ENCODE data around the gene EDNRA. TPM values are rescaled to one million over a fixed set of nuclear protein-coding genes. Genes with fewer than 3 reads are reported as not detected.

EDNRA gene
- total RNA-seq, 2 experiments from 2014 or later: not detected

GRCh38 chr4:147567276-147567675, 86.4 kb downstream of the EDNRA start:
- Mint-ChIP-seq H3K4me1 (no peaks in the 10 kb centered on the region), H3K9me3 (no peaks in the 10 kb centered on the region), H3K27me3 (peaks cover 9% of the 10 kb centered on the region), H3K4me3 (no peak overlapping the region), H3K27ac (no peak overlapping the region), H3K36me3 (ENCODE audit: low read depth) (no peaks in the 10 kb centered on the region)
- no peak for DNase-seq
- POLR2A ChIA-PET: no interaction called here
- CTCF ChIA-PET: no interaction called here

- no peaks in the 10 kb centered on the region for H3K4me1 Mint-ChIP-seq
- peaks cover 9% of the 10 kb centered on the region for H3K27me3 Mint-ChIP-seq
- CTCF ChIA-PET: no interaction called here
- no peaks in the 10 kb centered on the region for H3K9me3 Mint-ChIP-seq
- no peak overlapping the region for H3K27ac Mint-ChIP-seq
- H3K4me3 Mint-ChIP-seq: no peak overlapping the region
- no peak for DNase-seq
- POLR2A ChIA-PET: no interaction called here
- no peaks in the 10 kb centered on the region for H3K36me3 Mint-ChIP-seq (ENCODE audit: low read depth)
Measured at GRCh38 chr4:147570616-147571015, 89.7 kb downstream of the EDNRA start.

GRCh38 chr4:147571036-147571770, 90.3 kb downstream of the EDNRA start:
- Mint-ChIP-seq H3K9me3 (no peaks in the 10 kb centered on the region), H3K27ac (no peak overlapping the region), H3K27me3 (peaks cover 9% of the 10 kb centered on the region), H3K36me3 (ENCODE audit: low read depth) (no peaks in the 10 kb centered on the region), H3K4me3 (no peak overlapping the region), H3K4me1 (no peaks in the 10 kb centered on the region)
- CTCF ChIA-PET: no interaction called here
- POLR2A ChIA-PET: no interaction called here
- DNase-seq: no peak

GRCh38 chr4:147576084-147576483, 95.2 kb downstream of the EDNRA start:
- POLR2A ChIA-PET: no interaction called here
- CTCF ChIA-PET: interaction anchor here (0.6 to 1.7 kb wide), 2 partner anchors 13 to 134 kb away, joined by 3 to 5 read pairs; no protein-coding TSS in a partner anchor
- peaks cover 3% of the 10 kb centered on the region for H3K27me3 Mint-ChIP-seq
- H3K36me3 Mint-ChIP-seq (ENCODE audit: low read depth): no peaks in the 10 kb centered on the region
- H3K4me1 Mint-ChIP-seq: peaks cover 2% of the 10 kb centered on the region
- no peak overlapping the region for H3K27ac Mint-ChIP-seq
- no peak for DNase-seq
- H3K4me3 Mint-ChIP-seq: no peak overlapping the region
- peaks cover 3% of the 10 kb centered on the region for H3K9me3 Mint-ChIP-seq

GRCh38 chr4:147578051-147578476, 97.2 kb downstream of the EDNRA start:
- CTCF ChIA-PET: interaction anchor here (1.1 kb wide), 1 partner anchor 60 kb away, joined by 4 read pairs; no protein-coding TSS in a partner anchor
- H3K4me1 Mint-ChIP-seq: peaks cover 2% of the 10 kb centered on the region
- peaks cover 3% of the 10 kb centered on the region for H3K9me3 Mint-ChIP-seq
- peaks cover 3% of the 10 kb centered on the region for H3K27me3 Mint-ChIP-seq
- H3K4me3 Mint-ChIP-seq: no peak overlapping the region
- no peak overlapping the region for H3K27ac Mint-ChIP-seq
- DNase-seq: no peak
- POLR2A ChIA-PET: no interaction called here
- H3K36me3 Mint-ChIP-seq (ENCODE audit: low read depth): no peaks in the 10 kb centered on the region

- H3K4me1 Mint-ChIP-seq: peaks cover 2% of the 10 kb centered on the region
- peaks cover 3% of the 10 kb centered on the region for H3K9me3 Mint-ChIP-seq
- peaks cover 3% of the 10 kb centered on the region for H3K27me3 Mint-ChIP-seq
- POLR2A ChIA-PET: no interaction called here
- no peak overlapping the region for H3K4me3 Mint-ChIP-seq
- no peak overlapping the region for H3K27ac Mint-ChIP-seq
- no peak for DNase-seq
- no peaks in the 10 kb centered on the region for H3K36me3 Mint-ChIP-seq (ENCODE audit: low read depth)
- CTCF ChIA-PET: no interaction called here
Measured at GRCh38 chr4:147578593-147578992, 97.7 kb downstream of the EDNRA start.

GRCh38 chr4:147580396-147580795, 99.5 kb downstream of the EDNRA start:
- Mint-ChIP-seq H3K9me3 (peaks cover 3% of the 10 kb centered on the region), H3K4me1 (peaks cover 2% of the 10 kb centered on the region), H3K36me3 (ENCODE audit: low read depth) (no peaks in the 10 kb centered on the region), H3K27me3 (peaks cover 12% of the 10 kb centered on the region), H3K4me3 (no peak overlapping the region), H3K27ac (no peak overlapping the region)
- CTCF ChIA-PET: no interaction called here
- no peak for DNase-seq
- POLR2A ChIA-PET: no interaction called here

- POLR2A ChIA-PET: no interaction called here
- Mint-ChIP-seq H3K27ac (no peak overlapping the region), H3K4me1 (no peaks in the 10 kb centered on the region), H3K9me3 (peaks cover 3% of the 10 kb centered on the region), H3K4me3 (no peak overlapping the region), H3K27me3 (peaks cover 20% of the 10 kb centered on the region), H3K36me3 (ENCODE audit: low read depth) (no peaks in the 10 kb centered on the region)
- CTCF ChIA-PET: interaction anchor here (1.0 to 1.1 kb wide), 2 partner anchors 10 to 63 kb away, joined by 3 to 4 read pairs; no protein-coding TSS in a partner anchor
- DNase-seq: no peak
Measured at GRCh38 chr4:147581606-147582350, 100.9 kb downstream of the EDNRA start.

- no peak for DNase-seq
- H3K4me1 Mint-ChIP-seq: no peaks in the 10 kb centered on the region
- ChIA-PET POLR2A (no interaction called here), CTCF (interaction anchor here (1.0 to 1.1 kb wide), 2 partner anchors 10 to 64 kb away, joined by 3 to 4 read pairs; no protein-coding TSS in a partner anchor)
- no peak overlapping the region for H3K4me3 Mint-ChIP-seq
- peaks cover 25% of the 10 kb centered on the region for H3K27me3 Mint-ChIP-seq
- H3K27ac Mint-ChIP-seq: no peak overlapping the region
- H3K9me3 Mint-ChIP-seq: peaks cover 3% of the 10 kb centered on the region
- no peaks in the 10 kb centered on the region for H3K36me3 Mint-ChIP-seq (ENCODE audit: low read depth)
Measured at GRCh38 chr4:147582386-147583060, 101.6 kb downstream of the EDNRA start.

GRCh38 chr4:147583876-147584275, 103.0 kb downstream of the EDNRA start:
- CTCF ChIA-PET: no interaction called here
- H3K4me1 Mint-ChIP-seq: no peaks in the 10 kb centered on the region
- H3K9me3 Mint-ChIP-seq: peaks cover 3% of the 10 kb centered on the region

GRCh38 chr4:147586032-147586431, 105.1 kb downstream of the EDNRA start:
- Mint-ChIP-seq H3K27ac (no peak overlapping the region), H3K4me1 (no peaks in the 10 kb centered on the region), H3K4me3 (no peak overlapping the region), H3K27me3 (peaks cover 24% of the 10 kb centered on the region), H3K36me3 (ENCODE audit: low read depth) (no peaks in the 10 kb centered on the region), H3K9me3 (no peaks in the 10 kb centered on the region)
- ChIA-PET POLR2A (no interaction called here), CTCF (interaction anchor here (1.1 to 1.9 kb wide), 2 partner anchors 9 to 67 kb away, joined by 3 to 5 read pairs; no protein-coding TSS in a partner anchor)
- no peak for DNase-seq

More at GRCh38 chr4:147583876-147584275, 103.0 kb downstream of the EDNRA start:
- Mint-ChIP-seq H3K36me3 (ENCODE audit: low read depth) (no peaks in the 10 kb centered on the region), H3K4me3 (no peak overlapping the region), H3K27ac (no peak overlapping the region), H3K27me3 (peaks cover 26% of the 10 kb centered on the region)
- POLR2A ChIA-PET: no interaction called here
- DNase-seq: no peak

GRCh38 chr4:147586637-147587036, 105.7 kb downstream of the EDNRA start:
- no peaks in the 10 kb centered on the region for H3K9me3 Mint-ChIP-seq
- H3K27me3 Mint-ChIP-seq: peaks cover 24% of the 10 kb centered on the region
- H3K27ac Mint-ChIP-seq: no peak overlapping the region
- no peak overlapping the region for H3K4me3 Mint-ChIP-seq
- no peaks in the 10 kb centered on the region for H3K36me3 Mint-ChIP-seq (ENCODE audit: low read depth)
- CTCF ChIA-PET: interaction anchor here (1.9 to 2.8 kb wide), 2 partner anchors 68 to 281 kb away, joined by 5 to 13 read pairs; no protein-coding TSS in a partner anchor
- no peaks in the 10 kb centered on the region for H3K4me1 Mint-ChIP-seq
- POLR2A ChIA-PET: no interaction called here
- DNase-seq: no peak

GRCh38 chr4:147587041-147587440, 106.1 kb downstream of the EDNRA start:
- H3K4me1 Mint-ChIP-seq: no peaks in the 10 kb centered on the region
- H3K4me3 Mint-ChIP-seq: no peak overlapping the region
- H3K27me3 Mint-ChIP-seq: peaks cover 24% of the 10 kb centered on the region
- no peak for DNase-seq
- POLR2A ChIA-PET: no interaction called here
- CTCF ChIA-PET: interaction anchor here (1.9 to 2.8 kb wide), 2 partner anchors 68 to 280 kb away, joined by 5 to 13 read pairs; no protein-coding TSS in a partner anchor
- no peaks in the 10 kb centered on the region for H3K36me3 Mint-ChIP-seq (ENCODE audit: low read depth)
- no peaks in the 10 kb centered on the region for H3K9me3 Mint-ChIP-seq
- H3K27ac Mint-ChIP-seq: no peak overlapping the region

Measured in activated CD4-positive, alpha-beta memory T cell treated with anti-CD3 and anti-CD28 coated beads, Interleukin-2, amount 10 ng/mL, durations not matched to agents 7 days and 5 days (primary cell).